Kidney (tissue), 14 donors: Measurements from ENCODE around the gene IL1RAPL2. TPM values are rescaled to one million over a fixed set of nuclear protein-coding genes. Genes with fewer than 3 reads are reported as not detected.
A peak's percentile ranks its signal among the peaks of the same experiment; 100 is the strongest.

ENCODE experiments used
- DNase-seq, 5 donors: peaks; one replicate each; pipeline ENCODE4 v3.0.0-alpha.2; 2013 to 2020
- FAIRE-seq: peaks from 2 replicates; lab custom pipeline; 2012; peaks lifted over from hg19 to GRCh38; lab: Jason Lieb, UNC
- H3K27ac ChIP-seq, 2 donors: one replicate each; pipeline ENCODE4 v1.7.0; 2013; ENCODE audit warnings: low read depth in 2 of 2, low read length in 2 of 2, inconsistent platforms in 1 of 2
- H3K27me3 ChIP-seq: one replicate; pipeline ENCODE4 v1.7.1; 2013; ENCODE audit warnings: low read length, inconsistent platforms; ENCODE audit not compliant: control insufficient read depth, insufficient read depth
- H3K36me3 ChIP-seq, 3 donors: one replicate each; pipeline versions ENCODE4 v1.7.0 to v1.7.1; 2013; ENCODE audit warnings: low read length in 3 of 3, control low read depth in 1 of 3, inconsistent platforms in 1 of 3; ENCODE audit not compliant: insufficient read depth in 3 of 3, control insufficient read depth in 2 of 3
- H3K4me1 ChIP-seq, 3 donors: one replicate each; pipeline versions ENCODE4 v1.7.0 to v1.7.1; 2013; ENCODE audit warnings: low read length in 3 of 3, inconsistent platforms in 1 of 3, low read depth in 1 of 3; ENCODE audit not compliant: control insufficient read depth in 2 of 3, insufficient read depth in 2 of 3
- H3K4me3 ChIP-seq, 3 donors: one replicate each; pipeline versions ENCODE4 v1.7.0 to v1.8.1; 2013; ENCODE audit warnings: low read length in 3 of 3, control low read depth in 1 of 3, inconsistent platforms in 1 of 3
- H3K9ac ChIP-seq, 3 donors: one replicate each; pipeline versions ENCODE4 v1.7.0 to v1.7.1; 2013; ENCODE audit warnings: low read length in 3 of 3, control low read depth in 1 of 3, inconsistent platforms in 1 of 3
- H3K9me3 ChIP-seq, 3 donors: one replicate each; pipeline versions ENCODE4 v1.7.0 to v1.7.1; 2013; ENCODE audit warnings: low read length in 3 of 3, control low read depth in 1 of 3, inconsistent platforms in 1 of 3; ENCODE audit not compliant: control insufficient read depth in 2 of 3, insufficient read depth in 1 of 3
- CTCF ChIP-seq: IDR thresholded peaks from 3 replicates; pipeline ENCODE4 v1.5.1; 2012; ENCODE audit warnings: mild to moderate bottlenecking, moderate library complexity, borderline replicate concordance; ENCODE audit not compliant: insufficient read depth; ENCODE audit errors: extremely low read depth
- intact Hi-C: fragments of 100-400 bp; cut with DNase I; formaldehyde crosslinking; loops from one replicate; pipeline ENCODE4 v1.11.1; 2022
- polyA plus RNA-seq: library from polyadenylated mRNA; stranded (reverse); fragments of 350-450 nt; fragmentation: Illumina TruSeq; extraction: RNeasy Lipid Tissue Mini Kit (QIAGEN cat#74804); gene quantifications from one replicate; pipeline ENCODE4 v1.2.3, GENCODE V29; 2014; ENCODE audit warnings: low read depth, low replicate concordance; ENCODE audit not compliant: insufficient read depth
- total RNA-seq: library from RNA; stranded (reverse); fragmentation: NEBNext Ultra II Directional; extraction: Animal tissue kit (Norgen Biotek cat#: 25700); gene quantifications from one replicate; pipeline ENCODE4 v1.2.1, GENCODE V29; 2021
- donor health status: control.
- donor health status: control.
- donor health status: control.
- donor health status: control.
- donor health status: control.
- donor health status: DM: yes; HTN: yes; CAD: no.
- donor health status: Normal renal cell carcinoma (clear cell type).

Gene IL1RAPL2
- total and polyA plus RNA-seq, 2 donors from 2014 or later: 0.13 to 0.25 TPM

DNA sequence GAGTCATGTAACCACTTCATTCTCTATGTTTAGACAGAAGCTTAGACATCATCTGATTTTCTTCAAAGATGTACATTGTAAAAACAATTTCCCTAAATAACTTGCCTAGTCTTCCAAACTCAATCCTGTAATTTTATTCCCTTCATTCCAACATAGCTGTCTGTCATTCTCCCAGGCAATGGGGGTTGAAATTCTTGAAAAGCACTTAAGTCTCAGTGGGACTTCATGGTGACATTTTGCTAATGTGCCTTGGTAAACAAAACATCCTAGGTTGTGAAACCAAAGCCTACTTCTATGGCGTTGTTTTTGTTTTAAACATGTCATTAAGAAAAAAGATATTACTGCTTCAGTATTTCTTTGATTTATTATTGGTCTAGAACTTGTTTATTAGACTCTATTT, 1134.3 kb downstream of the IL1RAPL2 start:
- no peak for TF ChIP-seq CTCF
- Histone ChIP-seq H3K4me3 (no peak overlapping the region), H3K36me3 (no peaks in the 10 kb centered on the region), H3K9me3 (no peaks in the 10 kb centered on the region), H3K27ac (no peak overlapping the region), H3K9ac (no peak overlapping the region), H3K27me3 (no peaks in the 10 kb centered on the region), H3K4me1 (no peaks in the 10 kb centered on the region)
- FAIRE-seq (no peak), DNase-seq (peak in 1 of 5 donors; percentile 1)
- intact Hi-C loops: no loop called here

DNA sequence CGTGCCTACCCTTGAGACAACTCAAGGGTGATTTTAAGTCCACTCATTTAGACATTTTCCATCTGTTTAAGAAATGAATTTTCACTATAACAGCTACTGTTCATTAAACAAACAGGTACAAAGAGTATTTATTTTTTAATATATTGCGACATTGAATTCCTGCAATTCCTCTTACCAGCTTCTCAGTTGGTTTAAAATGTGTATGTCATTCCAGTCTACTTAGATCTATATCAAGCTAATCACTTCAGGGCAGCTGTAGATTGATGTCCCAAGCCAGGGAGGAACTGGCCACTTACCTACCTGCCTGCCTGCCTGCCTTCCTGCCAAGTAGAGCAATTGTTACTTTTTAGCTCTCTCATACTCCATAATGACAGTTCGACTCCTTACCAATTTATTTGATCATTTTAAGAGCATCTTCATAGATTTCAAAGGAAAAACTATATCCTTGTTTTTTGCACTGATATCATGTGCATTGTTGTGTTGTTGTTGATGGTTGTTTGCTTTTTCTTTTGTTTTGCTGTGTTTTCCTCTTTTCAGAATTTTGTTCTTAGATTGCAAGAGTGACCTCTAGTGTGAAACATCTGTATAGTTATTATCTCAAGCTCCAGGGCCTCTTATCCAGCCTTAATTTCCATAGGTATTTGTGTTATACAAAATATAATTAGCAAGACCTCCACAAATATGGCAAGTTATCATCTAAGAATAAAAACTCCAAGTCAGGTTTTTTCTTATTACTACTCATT, 1135.5 kb downstream of the IL1RAPL2 start:
- peak; percentile 56 for FAIRE-seq
- DNase-seq: peak in 2 of 5 donors; percentile 2 to 9
- no peak for TF ChIP-seq CTCF

GRCh38 chrX:105703876-105704275, 1137.9 kb downstream of the IL1RAPL2 start:
- Histone ChIP-seq H3K9me3 (no peaks in the 10 kb centered on the region), H3K36me3 (no peaks in the 10 kb centered on the region), H3K4me3 (no peak overlapping the region), H3K27ac (no peak overlapping the region), H3K4me1 (no peaks in the 10 kb centered on the region), H3K9ac (no peak overlapping the region), H3K27me3 (no peaks in the 10 kb centered on the region)
- no peak for TF ChIP-seq CTCF
- intact Hi-C loops: no loop called here
- no peak for FAIRE-seq
- DNase-seq: no peak

More for the DNA sequence above, 1135.5 kb downstream of the IL1RAPL2 start:
- Histone ChIP-seq H3K4me3 (no peak overlapping the region), H3K27me3 (no peaks in the 10 kb centered on the region), H3K36me3 (no peaks in the 10 kb centered on the region), H3K4me1 (no peaks in the 10 kb centered on the region), H3K9me3 (no peaks in the 10 kb centered on the region), H3K27ac (no peak overlapping the region), H3K9ac (no peak overlapping the region)
- intact Hi-C loops: no loop called here
